ENCODE data around the gene EFHD2. TPM values are rescaled to one million over a fixed set of nuclear protein-coding genes. Genes with fewer than 3 reads are reported as not detected.

The EFHD2 gene
- total RNA-seq, 2 experiments from 2014 or later = 45.6 to 45.8 TPM

DNA sequence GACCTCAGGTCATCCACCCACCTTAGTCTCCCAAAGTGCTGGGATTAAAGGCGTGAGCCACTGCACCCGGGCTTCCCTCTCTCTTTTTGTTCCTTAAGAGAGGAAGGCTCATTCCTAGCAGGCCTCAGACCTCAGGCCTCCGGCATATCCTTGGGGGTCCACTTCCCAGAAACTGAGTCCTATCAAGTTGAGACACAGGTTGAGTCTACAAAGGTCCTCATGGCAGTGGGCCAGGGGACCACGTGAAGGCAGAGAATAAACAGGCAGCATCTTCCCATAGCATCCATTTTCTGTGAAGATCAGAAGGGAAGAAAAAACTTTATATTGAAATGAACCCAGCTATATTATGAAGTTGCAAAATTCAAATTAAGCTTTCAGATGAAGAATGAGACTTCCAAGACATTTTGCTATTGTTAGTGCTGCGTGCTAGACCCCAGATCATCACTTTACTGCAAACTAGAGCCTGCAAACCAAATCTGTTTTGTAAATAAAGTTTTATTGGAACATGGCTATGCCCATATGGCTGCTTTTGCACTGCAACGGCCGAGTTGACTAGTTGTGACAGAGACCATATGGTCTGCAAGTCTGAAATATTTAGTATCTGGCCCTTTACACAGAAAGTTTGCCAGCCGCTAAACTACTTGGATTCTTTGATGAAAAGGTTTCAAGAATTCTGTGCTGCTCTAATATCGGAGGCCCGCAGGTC, 43.3 kb downstream of the EFHD2 start:
- H3K9me3 Mint-ChIP-seq = no peaks in the 10 kb centered on the region
- no peak for ATAC-seq
- TF ChIP-seq, protein P1, sequence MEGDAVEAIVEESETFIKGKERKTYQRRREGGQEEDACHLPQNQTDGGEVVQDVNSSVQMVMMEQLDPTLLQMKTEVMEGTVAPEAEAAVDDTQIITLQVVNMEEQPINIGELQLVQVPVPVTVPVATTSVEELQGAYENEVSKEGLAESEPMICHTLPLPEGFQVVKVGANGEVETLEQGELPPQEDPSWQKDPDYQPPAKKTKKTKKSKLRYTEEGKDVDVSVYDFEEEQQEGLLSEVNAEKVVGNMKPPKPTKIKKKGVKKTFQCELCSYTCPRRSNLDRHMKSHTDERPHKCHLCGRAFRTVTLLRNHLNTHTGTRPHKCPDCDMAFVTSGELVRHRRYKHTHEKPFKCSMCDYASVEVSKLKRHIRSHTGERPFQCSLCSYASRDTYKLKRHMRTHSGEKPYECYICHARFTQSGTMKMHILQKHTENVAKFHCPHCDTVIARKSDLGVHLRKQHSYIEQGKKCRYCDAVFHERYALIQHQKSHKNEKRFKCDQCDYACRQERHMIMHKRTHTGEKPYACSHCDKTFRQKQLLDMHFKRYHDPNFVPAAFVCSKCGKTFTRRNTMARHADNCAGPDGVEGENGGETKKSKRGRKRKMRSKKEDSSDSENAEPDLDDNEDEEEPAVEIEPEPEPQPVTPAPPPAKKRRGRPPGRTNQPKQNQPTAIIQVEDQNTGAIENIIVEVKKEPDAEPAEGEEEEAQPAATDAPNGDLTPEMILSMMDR (IDR thresholded peaks at IDR 0.05) = no peak
- H3K4me3 Mint-ChIP-seq = no peak overlapping the region
- no peak for DNase-seq
- H3K4me1 Mint-ChIP-seq (ENCODE audit: low read depth) = no peaks in the 10 kb centered on the region
- POLR2A ChIA-PET = no interaction called here
- H3K27ac Mint-ChIP-seq = no peak overlapping the region
- no peaks in the 10 kb centered on the region for H3K36me3 Mint-ChIP-seq (ENCODE audit: low read depth)
- CTCF ChIA-PET = no interaction called here
- peaks cover 9% of the 10 kb centered on the region for H3K27me3 Mint-ChIP-seq
- intact Hi-C loops (cut with micrococcal nuclease) = no loop called here

DNA sequence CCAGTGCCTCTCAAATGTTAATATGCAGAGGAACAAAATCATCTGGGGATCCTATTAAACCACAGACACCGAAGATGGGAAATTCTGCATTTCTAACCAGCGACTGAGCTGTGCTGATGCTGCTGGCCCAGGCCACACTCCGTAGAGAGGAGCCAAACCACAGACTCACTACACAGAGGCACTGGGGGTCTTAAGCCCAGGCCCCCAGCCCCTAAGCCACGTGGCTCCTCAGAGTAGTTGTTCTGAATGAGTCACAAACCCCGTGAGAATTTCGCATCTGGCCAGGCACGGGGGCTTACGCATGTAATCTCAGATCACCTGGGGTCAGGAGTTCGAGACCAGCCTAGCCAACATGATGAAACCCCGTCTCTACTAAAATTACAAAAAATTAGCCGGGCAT, 44.0 kb downstream of the EFHD2 start:
- no peaks in the 10 kb centered on the region for H3K36me3 Mint-ChIP-seq (ENCODE audit: low read depth)
- no peak overlapping the region for H3K27ac Mint-ChIP-seq
- H3K27me3 Mint-ChIP-seq = peaks cover 9% of the 10 kb centered on the region
- no peaks in the 10 kb centered on the region for H3K4me1 Mint-ChIP-seq (ENCODE audit: low read depth)
- H3K9me3 Mint-ChIP-seq = no peaks in the 10 kb centered on the region
- DNase-seq = no peak
- TF ChIP-seq, protein P1 (IDR thresholded peaks at IDR 0.05) = no peak
- ChIA-PET CTCF (no interaction called here), POLR2A (no interaction called here)
- no peak overlapping the region for H3K4me3 Mint-ChIP-seq
- no peak for ATAC-seq
- intact Hi-C loops (cut with micrococcal nuclease) = no loop called here

DNA sequence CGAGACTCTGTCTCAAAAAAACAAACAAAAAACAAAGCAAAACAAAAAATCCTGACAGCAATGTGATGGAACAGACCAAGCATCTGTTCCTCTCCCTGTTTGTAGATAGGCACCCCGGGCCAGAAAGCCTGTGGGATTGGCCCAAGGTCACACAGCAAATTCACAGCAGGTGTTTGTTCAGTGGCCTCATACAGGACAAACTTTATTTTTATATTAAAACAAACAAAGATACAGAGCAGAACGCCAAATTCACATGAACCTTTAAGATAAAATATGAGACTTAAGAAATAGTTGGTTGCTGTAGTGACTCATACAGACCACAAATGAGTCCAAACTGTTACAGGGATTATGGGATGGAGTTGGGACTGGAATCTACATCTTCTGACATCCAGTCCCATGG, 44.6 kb downstream of the EFHD2 start:
- ChIA-PET POLR2A (no interaction called here), CTCF (no interaction called here)
- Mint-ChIP-seq H3K9me3 (no peaks in the 10 kb centered on the region), H3K36me3 (ENCODE audit: low read depth) (no peaks in the 10 kb centered on the region), H3K27me3 (peaks cover 9% of the 10 kb centered on the region), H3K4me3 (no peak overlapping the region), H3K4me1 (ENCODE audit: low read depth) (no peaks in the 10 kb centered on the region), H3K27ac (no peak overlapping the region)
- intact Hi-C loops (cut with micrococcal nuclease) = no loop called here
- no peak for DNase-seq
- TF ChIP-seq, protein P1 (IDR thresholded peaks at IDR 0.05) = no peak
- ATAC-seq = no peak

DNA sequence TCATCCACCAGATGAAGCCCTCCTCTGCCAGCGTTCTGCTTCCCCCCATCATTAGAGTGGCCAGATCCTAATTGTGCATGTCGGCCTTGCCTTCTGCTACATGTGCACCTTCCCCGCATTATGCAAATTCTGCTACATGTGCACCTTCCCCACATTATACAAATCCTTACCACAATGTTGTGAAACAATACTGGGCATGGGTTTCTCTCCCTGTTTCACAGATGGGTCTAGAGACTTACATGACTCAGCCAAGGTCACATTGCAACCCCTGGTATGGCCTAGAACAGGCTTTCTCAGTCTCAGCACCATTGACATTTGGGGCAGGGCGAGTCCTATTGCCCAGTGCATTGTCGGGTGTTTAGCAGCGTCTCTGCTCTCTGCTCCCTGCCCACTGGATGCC, 45.8 kb downstream of the EFHD2 start:
- intact Hi-C loops (cut with micrococcal nuclease) = no loop called here
- peaks cover 6% of the 10 kb centered on the region for H3K27me3 Mint-ChIP-seq
- no peak for DNase-seq
- no peak overlapping the region for H3K27ac Mint-ChIP-seq
- no peak for ATAC-seq
- no peaks in the 10 kb centered on the region for H3K36me3 Mint-ChIP-seq (ENCODE audit: low read depth)
- H3K4me3 Mint-ChIP-seq = no peak overlapping the region
- no peaks in the 10 kb centered on the region for H3K4me1 Mint-ChIP-seq (ENCODE audit: low read depth)
- TF ChIP-seq, protein P1 (IDR thresholded peaks at IDR 0.05) = no peak
- CTCF ChIA-PET = no interaction called here
- no peaks in the 10 kb centered on the region for H3K9me3 Mint-ChIP-seq
- POLR2A ChIA-PET = no interaction called here

DNA sequence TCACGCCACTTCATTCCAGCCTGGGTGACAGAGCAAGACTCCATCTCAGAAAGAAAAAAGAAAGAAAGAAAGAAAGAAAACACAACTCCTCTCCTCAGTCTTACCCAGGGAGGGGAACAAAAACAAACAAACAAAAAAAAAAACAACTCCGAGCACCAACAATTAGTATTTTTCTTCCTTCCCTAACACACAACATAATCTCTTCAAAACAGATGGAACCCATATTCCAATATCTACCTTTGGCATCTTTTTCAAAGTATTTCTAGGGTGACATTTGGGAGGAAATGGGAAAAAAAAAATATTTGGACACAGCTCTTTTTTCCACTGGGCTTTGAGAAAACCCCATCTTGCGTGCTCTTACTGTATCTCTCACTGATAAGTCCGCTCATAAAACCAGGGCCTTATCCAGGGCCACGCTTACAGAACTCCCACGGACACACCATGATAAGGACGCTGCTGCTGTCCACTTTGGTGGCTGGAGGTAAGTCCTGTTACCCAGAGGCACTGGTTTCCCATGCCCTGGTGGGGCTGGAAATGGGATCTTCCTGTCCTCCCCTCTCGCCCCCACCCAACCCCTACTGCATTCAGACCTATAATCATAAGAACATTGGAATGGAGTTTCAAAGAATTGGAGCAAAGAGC, 46.7 kb downstream of the EFHD2 start, which contains the start of gene CELA2A:
CELA2A (plus strand) TSS at position 420 of the 642 bp plus-strand sequence; CDS start at position 442, 22 bp downstream.
- CTCF ChIA-PET = no interaction called here
- POLR2A ChIA-PET = no interaction called here
- Mint-ChIP-seq H3K4me1 (ENCODE audit: low read depth) (no peaks in the 10 kb centered on the region), H3K27ac (no peak within 1 kb of the TSS), H3K36me3 (ENCODE audit: low read depth) (no peaks in the 10 kb centered on the region), H3K4me3 (no peak within 1 kb of the TSS), H3K9me3 (no peaks in the 10 kb centered on the region), H3K27me3 (peaks cover 6% of the 10 kb centered on the region)
- DNase-seq (no peak), ATAC-seq (no peak)
- intact Hi-C loops (cut with micrococcal nuclease) = no loop called here
- TF ChIP-seq, protein P1 (IDR thresholded peaks at IDR 0.05) = no peak

Data from activated CD8-positive, alpha-beta T cell treated with anti-CD3 and anti-CD28 coated beads for 36 hours (primary cell).